GM10266 (cell line): Measurements from ENCODE around the gene SMIM29.
A peak's percentile ranks its signal among the peaks of the same experiment; 100 is the strongest.

Experiments used
- DNase-seq: peaks from one replicate; pipeline ENCODE4 v3.0.0; 2012; ENCODE audit errors: extremely low spot score
- CTCF ChIP-seq: IDR thresholded peaks from 2 replicates; pipeline ENCODE4 v1.5.1; 2012; ENCODE audit warnings: mild to moderate bottlenecking, low read depth; ENCODE audit not compliant: control insufficient read depth, insufficient read depth; ENCODE audit errors: missing control alignments

Gene SMIM29

GRCh38 chr6:34242252-34243130 is 6.3 kb downstream of the SMIM29 start:
- no peak for DNase-seq
- no peak for TF ChIP-seq CTCF

GRCh38 chr6:34241351-34242215 is 7.2 kb downstream of the SMIM29 start:
- no peak for DNase-seq
- no peak for TF ChIP-seq CTCF

GRCh38 chr6:34240329-34241248 is 8.2 kb downstream of the SMIM29 start:
- no peak for DNase-seq
- no peak for TF ChIP-seq CTCF

- no peak for TF ChIP-seq CTCF
- peak; percentile 3 for DNase-seq
These were observed 8.9 kb downstream of the SMIM29 start for GRCh38 chr6:34239893-34240292.

- peak; percentile 6 for DNase-seq
- TF ChIP-seq CTCF, result no peak
These were observed 9.3 kb downstream of the SMIM29 start for GRCh38 chr6:34239500-34239825.

GRCh38 chr6:34238585-34239499 is 10.0 kb downstream of the SMIM29 start:
- TF ChIP-seq CTCF, result no peak

More at GRCh38 chr6:34238585-34239499, 10.0 kb downstream of the SMIM29 start:
- DNase-seq, result peak; percentile 35
